ENCODE data around the gene YWHAH. TPM values are rescaled to one million over a fixed set of nuclear protein-coding genes. Genes with fewer than 3 reads are reported as not detected.

Gene YWHAH
- polyA plus RNA-seq, 1 donor, result 92.0 TPM

DNA sequence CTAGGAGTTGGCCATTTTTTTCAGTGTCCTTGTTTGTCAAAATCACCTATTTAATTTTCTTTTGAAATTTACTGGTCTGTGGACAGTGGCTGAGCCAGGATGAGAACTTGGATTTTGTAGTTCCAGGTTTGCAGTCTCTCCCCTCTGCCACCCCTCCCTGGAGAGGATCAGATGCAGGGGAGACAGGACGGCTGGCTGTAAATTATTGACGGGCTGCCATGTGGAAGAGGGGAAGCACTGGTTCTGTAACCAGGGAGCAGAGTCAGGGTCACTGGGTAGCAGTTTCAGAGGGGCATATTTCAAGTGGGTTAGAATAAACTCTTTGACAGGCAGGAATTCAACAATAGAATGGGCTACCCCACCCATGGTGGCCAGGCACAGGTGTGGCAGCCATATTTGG, 20.6 kb upstream of the YWHAH start:
- DNase-seq, result no peak

DNA sequence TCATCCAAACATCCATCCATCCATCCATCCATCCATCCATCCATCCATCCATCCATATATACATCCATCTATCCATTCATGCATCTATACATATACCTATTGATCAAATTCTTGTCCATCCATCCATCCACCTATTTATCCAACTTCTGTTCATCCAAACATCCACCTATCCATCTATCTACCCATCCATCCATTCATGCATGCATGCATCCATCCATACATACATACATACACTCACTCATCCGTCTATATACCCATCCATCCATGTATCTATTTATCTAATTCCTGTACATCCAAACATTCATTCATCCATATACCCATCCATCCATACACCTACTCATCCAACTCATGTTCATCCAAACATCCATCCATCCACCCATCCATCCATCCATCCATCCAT, 19.3 kb upstream of the YWHAH start:
- DNase-seq, result no peak

DNA sequence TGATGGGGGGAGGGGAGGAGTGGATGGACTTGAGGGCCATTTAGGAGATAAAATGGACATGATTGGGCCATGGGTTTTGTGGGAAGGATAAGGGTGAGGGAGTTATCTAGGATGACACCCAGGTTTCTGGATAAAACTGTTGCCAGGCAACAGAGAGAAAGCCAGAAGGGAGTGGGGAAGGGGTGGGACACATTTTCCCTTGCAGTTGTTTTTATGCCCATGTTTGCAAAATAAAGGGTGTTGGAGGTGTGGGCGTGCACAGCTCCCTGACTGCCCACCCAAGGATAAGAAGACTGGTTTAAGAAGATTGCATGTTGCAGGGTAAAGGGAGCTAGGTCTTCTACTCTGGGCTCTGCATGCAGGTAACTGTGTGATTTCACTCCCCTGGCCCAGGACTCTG, 18.3 kb upstream of the YWHAH start:
- no peak for DNase-seq

DNA sequence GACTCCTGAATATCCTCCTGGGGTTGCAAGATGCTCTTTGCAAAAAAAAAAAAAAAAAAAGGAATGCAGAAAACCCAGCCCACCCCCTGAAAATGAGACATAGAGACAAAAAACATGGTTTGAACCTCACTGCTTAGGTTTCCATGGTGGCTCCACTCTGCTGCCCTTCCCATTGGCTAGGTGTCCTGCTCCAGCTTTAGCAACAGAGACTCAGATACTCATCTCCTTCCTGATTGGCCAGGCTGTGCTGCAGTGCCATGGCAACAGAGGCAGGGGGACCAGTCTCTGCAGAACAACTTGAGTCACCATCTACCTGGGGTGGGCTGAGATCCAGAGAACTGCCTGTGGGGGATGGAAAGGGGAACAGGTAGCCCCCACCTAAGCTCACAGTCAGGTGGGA, 17.4 kb upstream of the YWHAH start:
- DNase-seq, result no peak

DNA sequence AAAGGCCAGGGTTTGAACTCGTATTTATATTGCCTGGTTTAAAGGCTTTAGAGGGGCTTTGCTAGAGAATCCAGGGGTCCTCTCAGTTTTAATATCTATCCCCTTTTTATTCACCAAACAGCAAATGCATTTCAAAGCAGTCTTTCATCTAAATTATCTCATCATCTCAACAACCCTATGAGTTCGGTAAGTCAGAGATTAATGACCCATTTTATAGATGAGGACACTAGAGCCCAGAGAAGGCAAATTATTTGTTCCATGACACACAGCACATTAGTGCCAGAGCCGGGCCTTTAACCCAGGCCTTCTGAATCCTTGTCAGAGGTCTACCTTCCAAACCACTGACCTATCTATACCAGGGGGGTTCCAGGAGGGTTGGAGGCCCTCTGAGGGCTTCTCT, 16.8 kb upstream of the YWHAH start:
- no peak for DNase-seq

DNA sequence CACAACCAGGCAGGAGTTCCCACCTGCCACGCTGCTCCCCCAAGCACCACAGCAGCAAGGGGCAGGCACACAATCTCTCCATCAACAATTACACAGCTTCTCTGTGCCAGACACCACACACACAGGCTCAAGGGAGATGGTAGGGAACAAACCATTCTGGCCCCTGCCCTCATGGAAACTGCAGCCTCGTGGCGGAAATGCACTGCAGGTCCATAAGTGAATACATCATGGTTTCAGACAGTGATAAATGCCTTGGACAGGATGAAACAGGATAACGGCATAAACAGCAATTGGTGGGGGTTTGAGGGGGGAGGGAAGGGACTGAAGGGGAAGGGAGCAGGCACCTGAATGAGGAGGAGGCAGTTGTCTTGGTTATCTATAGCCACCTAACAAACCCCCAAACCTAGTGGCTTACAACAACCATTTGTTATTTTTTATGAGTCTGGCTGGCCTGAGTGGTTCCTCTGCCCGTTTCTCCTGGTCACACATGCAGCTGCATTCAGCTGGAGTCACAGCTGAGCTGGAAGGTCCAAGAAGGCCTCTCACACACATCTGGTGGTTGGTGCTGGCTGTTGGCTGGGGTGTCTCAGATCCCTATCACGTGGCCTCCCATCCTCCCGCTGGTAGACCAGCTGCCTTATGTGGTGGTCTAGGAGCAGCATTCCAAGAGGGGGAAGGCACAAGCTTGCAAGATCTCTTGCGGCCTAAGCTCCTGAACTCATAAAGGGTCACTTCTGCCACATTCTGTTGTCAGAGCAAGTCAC, 15.0 kb upstream of the YWHAH start:
- DNase-seq, result peak; percentile 66

DNA sequence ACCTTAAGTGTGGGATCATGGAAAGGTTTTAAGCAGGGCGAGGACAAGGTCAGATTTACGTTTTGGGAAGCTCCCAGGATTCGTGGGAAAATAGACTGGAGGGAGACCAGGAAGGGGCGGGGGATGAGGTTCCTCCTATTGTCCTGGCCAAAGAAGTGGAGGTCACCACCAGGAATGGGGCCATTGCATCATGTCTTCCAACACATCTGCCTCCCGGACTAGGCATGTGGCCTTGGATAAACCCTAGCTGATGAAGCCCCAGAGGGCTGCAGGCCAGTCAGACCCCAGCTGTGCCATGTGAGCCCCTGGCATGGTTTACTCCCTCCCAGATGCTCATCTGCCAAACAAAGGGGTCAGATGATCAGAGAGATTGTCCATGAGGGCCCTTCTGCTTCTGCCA, 11.5 kb upstream of the YWHAH start:
- DNase-seq, result no peak

DNA sequence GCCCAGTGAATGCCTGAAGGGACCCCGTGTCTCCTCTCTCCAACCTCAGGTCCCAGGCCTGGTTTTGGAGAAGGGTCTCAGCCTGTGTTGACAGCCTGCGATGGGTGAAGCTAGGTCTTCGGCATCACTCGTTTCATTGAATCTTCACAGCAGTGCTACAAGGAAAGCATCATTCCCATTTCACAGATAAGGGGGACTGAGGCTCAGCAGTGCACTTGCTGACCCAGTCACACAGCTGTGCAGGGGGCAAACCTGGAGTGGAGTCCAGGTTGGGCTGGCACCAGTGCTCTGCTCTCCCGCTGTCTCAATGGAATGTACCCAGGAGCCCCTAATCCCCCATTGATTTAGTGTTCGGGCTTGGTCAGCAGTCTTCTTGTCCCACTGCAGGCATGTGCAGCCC, 10.9 kb upstream of the YWHAH start:
- no peak for DNase-seq

DNA sequence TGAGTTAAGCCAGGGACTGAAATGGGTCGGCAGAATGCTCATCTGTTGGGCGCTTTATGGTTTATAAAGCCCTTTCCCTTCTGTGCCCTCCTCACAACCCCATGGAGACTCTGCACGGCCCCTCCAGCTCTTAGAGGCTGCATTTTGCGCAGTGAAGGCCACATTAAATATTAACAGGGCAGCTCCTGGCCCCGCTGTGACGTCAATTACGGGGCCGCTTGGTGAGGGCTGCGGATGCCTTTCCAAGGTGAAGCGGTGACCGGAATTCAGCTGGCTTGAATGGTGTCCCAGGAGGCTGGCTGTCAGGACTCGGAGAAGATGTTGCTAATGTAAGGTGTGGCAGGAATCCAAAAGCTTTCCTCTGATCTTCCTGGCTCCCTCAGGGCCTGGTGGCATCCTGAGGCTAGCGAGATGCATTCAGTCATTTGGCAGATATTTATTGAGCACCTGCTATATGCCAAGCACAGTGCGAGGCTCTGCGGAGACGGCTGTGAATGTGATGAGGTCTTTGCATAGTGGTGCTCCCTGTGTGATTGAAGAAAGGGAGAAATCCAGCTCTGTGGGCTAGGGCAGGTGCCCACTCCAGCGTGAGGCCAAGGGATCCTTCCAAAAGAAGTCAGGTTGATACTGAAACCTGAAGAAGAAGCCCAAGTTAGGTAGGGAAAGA, 10.4 kb upstream of the YWHAH start:
- no peak for DNase-seq

DNA sequence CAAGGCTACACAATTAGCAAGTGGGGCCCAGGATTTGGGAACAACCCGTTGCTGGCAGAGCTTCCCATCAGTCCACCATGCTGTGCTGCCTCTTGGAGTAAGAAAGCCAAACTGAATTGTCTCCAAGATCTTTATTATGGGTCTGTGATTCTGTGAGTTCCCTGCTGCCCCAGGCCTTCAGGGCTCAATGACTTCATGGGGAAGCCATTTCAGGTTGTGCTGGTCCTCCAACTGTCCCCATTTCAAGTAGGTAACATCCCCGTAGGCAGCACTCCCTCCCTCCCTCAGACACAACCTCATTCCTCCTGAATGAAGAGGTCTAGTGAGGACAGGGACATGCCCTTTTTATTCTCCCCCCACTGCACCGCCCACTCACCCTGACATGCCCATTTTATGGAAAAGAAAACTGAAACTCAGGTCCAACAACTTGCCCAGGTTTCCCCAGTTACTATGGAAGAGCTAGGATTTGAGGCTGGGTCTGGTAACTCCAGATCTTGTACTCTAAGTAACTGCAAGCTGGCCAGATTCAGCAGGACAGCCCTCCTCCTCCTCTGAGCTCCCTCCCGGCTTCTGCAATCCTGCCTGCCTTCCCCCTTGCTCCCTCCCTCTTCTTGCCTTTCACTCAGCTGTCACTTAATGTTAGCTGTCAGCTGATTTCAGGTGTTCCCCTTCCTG, 8.2 kb upstream of the YWHAH start:
- no peak for DNase-seq

DNA sequence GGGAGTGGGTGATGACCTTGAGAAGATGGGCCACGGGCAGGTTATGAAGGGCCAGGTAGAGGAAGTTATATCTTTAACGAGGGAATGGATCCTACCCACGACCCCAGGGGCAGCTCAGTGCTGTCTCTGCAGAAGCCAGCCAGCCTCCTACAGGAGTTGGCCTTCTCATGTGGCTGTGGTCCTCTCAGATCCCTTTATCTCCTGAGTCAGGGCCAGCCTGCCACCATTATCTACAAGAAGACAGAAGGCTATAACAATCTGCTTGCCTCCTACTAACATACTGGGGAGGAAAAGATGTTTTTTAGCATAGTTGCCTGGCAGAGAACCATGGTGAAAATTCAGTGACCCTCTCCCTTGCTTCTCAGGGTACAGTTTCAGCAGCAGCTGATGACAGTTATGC, 7.0 kb upstream of the YWHAH start:
- DNase-seq, result no peak

DNA sequence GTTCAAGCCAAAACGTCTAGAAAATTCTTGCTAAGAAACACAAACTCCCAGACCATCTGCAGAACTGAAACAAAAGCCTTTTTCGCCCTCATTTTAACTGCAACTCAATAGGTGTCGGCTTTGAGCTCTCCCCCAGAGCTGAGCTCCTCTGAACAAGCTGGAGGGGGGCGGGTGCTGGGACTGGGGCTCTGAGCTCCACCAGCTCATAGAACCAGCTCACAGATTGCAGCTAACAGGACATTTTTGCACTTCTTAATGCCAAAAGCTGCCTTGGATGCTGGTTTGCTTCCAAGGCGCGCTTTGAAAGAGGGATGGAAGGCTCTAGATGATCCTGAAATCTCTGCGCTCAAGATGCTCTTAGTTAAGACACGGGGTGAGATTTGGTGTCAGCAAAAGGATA, 6.0 kb upstream of the YWHAH start:
- DNase-seq, result no peak

DNA sequence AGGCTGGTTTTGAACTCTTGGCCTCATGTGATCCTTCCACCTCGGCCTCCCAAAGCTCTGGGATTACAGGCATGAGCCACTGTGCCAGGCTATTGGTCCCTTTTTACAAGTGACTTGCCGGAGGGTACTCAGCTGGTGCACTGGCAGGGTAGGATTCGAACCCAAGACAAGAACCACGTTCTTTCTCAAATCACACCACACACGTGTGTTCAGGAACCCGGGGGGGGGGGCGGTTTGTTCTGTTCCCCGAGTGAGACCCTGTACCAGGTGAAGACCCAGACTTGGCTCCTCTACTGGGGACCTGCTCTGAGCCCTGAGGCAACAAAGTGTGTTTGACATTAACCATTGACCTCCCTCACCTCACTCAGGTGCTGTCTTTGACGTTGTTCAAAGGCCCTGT, 3.8 kb upstream of the YWHAH start:
- DNase-seq, result no peak

DNA sequence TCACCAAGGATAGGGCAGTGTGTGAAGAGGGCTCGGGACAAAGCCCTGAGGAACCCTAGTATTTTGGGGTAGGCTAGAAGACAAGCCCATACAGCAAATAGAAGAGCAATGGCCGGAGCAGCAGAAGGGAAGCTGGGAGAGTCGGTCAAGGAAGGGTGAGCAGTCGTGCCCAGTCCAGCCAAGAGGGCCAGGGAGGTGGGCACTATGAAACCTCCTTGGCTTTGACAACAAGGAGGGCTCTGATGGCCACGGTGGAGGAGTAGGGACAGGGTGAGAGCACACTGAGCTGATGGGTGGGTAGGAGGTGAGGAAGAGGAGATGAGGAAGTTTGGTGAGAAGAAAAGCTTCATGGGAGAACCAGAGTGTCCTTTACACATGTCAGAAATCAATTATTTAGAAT, 2.2 kb upstream of the YWHAH start:
- DNase-seq, result no peak

DNA sequence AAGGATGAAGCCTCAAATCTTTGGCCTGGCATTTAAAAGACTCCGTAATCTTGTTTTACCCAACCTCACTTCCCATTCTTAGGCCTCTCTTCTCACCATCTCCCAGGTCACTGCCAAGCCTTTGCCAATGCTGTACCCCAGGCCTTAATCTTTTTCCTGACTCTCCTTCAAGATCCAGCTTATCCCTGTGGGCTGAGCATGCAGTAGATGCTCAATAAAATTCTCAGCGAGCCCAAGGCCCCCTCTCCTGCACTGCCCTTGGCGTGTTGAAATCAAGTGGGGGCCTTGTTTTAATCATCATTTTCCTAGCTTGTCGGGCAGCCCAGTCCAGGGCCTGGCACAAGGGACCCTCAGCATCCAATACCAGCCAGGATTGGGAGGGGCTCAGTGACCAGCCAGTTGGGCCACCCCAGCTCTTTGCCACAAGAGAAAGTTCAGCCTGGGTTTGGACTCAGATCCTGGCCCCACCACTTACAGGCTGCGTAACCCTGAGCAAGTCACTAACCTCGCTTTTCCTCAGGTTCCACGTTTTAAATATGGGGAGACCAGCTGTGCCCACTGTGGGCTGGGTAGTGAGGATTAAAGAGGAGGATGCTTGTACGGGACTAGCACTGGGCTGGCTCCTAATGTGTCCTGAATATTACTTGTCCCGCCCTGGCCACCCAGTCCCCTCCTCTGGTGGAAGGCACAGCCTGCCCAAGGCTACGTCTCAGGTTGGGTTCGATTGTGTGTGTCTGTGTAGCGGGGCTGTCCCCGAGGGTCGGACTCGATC, 943 bp upstream of the YWHAH start:
- no peak for DNase-seq

DNA sequence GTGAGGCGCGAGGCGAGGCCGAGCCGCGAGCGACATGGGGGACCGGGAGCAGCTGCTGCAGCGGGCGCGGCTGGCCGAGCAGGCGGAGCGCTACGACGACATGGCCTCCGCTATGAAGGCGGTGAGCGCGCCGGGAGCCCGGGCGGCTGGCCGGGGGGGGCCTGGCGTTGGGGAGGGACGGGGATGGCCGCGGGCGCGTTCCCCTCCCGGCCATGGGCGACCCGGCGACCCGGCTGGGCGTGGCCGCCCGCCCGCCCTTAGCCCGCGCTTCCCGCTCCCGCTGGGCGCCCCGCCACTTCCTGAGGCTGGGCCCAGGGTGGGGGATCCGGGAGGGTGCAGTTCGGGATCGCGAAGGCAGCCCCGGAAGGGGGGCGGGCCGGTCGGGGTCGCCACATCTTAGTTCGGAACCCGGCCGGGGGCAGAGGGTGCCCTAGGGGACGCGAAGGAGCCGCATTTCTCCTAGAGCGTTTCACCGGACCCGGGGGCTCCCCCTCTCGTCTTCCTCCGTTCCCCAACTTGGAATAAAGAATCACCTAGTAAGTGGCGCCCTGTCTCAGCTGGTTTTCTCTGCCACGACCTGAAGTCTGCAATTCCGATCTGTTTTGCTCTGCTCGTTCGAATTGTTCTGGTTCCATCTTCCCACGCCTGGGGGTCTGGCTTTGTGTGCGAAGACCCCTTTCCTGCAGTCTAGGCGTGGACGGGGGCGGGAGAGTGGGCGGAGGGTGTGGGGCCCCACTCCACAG, 536 bp downstream of the YWHAH start:
- DNase-seq, result peak; percentile 59

DNA sequence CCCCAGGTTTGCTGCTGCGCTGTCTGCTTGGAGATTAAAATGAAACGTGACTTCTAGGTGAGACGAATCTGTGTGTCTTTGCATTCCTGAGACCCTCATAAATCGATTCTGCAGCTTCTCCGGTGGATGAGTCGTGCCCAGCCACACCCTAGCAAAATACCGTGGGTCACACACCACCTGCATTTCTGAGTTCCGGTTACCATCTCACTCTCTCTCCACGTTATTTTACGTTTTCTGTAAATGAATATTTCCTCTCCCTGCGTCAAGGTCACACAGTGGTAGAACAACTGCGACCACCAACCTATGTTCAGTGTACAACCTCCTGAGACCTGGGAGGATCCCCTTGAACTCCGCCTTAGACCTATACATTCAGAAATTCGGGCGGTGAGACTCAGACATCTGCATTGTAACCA, 1.1 kb downstream of the YWHAH start:
- no peak for DNase-seq

DNA sequence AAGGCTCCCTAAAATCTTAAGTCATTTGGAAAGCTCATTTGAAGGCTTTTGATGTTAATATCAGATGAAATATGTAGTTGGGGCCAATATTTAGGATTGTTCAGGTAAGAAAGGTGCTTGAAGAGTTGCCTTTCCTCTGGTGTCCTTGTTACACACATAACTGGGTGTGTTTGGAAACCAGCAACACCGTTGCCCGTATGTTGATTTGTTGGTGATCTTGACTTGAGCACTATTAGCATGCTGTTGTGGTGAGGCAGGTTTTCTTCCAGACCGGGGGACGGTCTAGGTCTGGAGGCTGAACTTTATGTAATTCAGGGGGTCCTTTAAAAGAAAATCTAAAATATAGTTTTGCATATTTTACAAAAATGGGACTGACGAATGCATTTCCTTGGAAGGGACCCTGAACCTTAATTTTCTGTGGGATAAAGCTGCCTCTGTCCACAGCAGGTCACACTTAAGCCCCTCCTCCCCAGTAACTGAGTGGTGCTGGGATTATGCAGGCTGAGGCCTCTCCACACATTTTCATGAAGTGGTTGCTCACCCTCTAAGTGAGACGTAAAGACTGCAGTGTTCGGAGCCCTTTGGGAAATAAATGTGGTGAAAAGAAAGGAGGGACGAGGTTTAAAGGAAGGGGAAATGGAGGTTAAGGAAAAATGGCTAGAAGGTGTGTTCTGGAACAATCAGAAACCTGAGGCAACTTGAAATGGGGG, 1.8 kb downstream of the YWHAH start:
- no peak for DNase-seq

DNA sequence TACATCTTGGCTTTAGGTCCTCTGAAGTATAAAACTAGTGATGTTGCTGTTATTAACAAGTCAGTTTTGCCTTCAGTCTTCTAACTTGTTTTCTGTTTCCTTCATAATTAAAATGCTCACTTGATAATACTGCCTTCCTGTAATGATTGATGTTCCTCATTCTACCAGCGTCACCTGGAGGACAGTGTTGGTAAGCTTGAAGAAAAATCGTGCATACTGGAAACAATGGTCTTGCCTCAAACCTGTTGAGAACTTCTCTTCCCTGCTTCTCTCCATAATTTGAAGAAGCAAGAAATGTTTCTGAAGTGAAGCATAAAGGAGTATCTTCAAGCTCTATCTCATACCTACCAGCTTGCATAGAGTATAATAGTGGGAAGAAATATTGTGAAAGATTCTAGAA, 3.0 kb downstream of the YWHAH start:
- no peak for DNase-seq

DNA sequence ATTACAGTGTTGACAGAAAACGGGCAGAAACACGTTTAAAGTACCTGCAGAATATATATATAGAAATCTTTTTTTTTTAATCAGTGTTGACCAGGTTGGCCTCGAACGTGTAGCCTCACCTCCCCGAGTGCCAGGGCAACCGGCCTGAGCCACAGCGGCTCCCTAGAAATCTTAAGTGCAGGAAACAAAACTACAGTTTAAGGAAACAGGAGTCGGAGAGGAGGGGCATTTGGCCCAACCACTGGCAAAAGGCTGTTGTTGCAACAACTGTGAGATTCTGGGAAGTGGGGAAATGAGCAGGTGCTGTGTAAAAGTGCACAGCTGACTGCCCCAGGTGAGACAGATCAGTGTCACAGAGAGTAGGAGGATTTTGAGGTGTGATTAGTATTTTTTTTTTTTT, 3.7 kb downstream of the YWHAH start:
- DNase-seq, result no peak

DNA sequence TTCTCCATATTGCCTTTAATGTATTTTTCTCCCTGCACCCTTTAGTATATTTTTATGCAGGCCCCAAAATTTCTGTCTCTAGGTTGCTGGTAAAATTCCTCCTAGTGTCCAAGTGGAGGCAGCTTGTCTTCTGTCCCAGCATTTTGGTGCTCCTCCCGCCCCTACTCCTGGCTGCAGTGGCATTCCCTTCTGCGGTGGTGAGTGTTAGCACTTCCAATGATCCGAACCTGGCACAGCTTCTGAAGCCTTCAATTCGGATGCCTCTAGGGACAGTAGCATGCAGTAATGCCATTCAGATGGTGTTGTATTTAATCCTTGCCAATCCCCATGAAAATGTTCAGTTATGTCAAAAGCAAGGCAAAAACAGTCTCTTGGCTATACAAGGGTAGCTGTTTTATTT, 5.9 kb downstream of the YWHAH start:
- DNase-seq, result no peak

Data from hindlimb muscle (tissue), 1 donor.